Upper lobe of right lung (tissue), 1 donor: ENCODE results near the gene ETV7. TPM values are rescaled to one million over a fixed set of nuclear protein-coding genes. Genes with fewer than 3 reads are reported as not detected.

Experiments
- ATAC-seq: fragments of 200-7000 bp; cut with Tn5 transposase; one replicate; pipeline ENCODE4 v1.9.1; 2020; ENCODE audit warnings: mild to moderate bottlenecking, moderate library complexity
- DNase-seq: peaks from one replicate; pipeline ENCODE4 v3.0.0-alpha.2; 2020
- H3K27ac ChIP-seq: fragments of 200-600 bp; one replicate; pipeline ENCODE4 v1.8.0; 2022
- H3K27me3 ChIP-seq: fragments of 200-600 bp; one replicate; pipeline ENCODE4 v1.8.0; 2022; ENCODE audit warnings: mild to moderate bottlenecking
- H3K36me3 ChIP-seq: fragments of 200-600 bp; one replicate; pipeline ENCODE4 v1.8.0; 2022
- H3K4me1 ChIP-seq: fragments of 200-600 bp; one replicate; pipeline ENCODE4 v1.8.0; 2022
- H3K4me3 ChIP-seq: fragments of 200-600 bp; one replicate; pipeline ENCODE4 v1.8.0; 2022; ENCODE audit warnings: mild to moderate bottlenecking
- H3K9me3 ChIP-seq: fragments of 200-600 bp; one replicate; pipeline ENCODE4 v1.8.0; 2022
- CTCF ChIP-seq: fragments of 200-600 bp; IDR thresholded peaks from one replicate; pipeline ENCODE4 v1.8.0; 2022; ENCODE audit warnings: antibody characterized with exemption
- intact Hi-C: fragments of 100-400 bp; cut with DNase I; formaldehyde crosslinking; loops from one replicate; pipeline ENCODE4 v1.11.0; 2022
- total RNA-seq: library from RNA; stranded (reverse); fragmentation: NEBNext Ultra II Directional; extraction: Animal tissue kit (Norgen Biotek cat#: 25700); gene quantifications from one replicate; pipeline ENCODE4 v1.2.1, GENCODE V29; 2021
- donor health status: DM: no; HTN: yes; CAD: no; lungs with severe emphysema.

Gene ETV7
- total RNA-seq, 1 donor from 2014 or later = 6.3 TPM

- Histone ChIP-seq H3K4me1 (peaks cover 7% of the 10 kb centered on the region), H3K27ac (no peak overlapping the region), H3K9me3 (no peaks in the 10 kb centered on the region), H3K27me3 (no peaks in the 10 kb centered on the region), H3K36me3 (no peaks in the 10 kb centered on the region), H3K4me3 (no peak overlapping the region)
- no peak for TF ChIP-seq CTCF
- ATAC-seq (peak; percentile 55), DNase-seq (no peak)
- intact Hi-C loops = no loop called here
Measured at GRCh38 chr6:36362551-36363370, 24.7 kb downstream of the ETV7 start.

GRCh38 chr6:36361071-36361470 lies 26.4 kb downstream of the ETV7 start:
- Histone ChIP-seq H3K4me3 (no peak overlapping the region), H3K4me1 (peaks cover 7% of the 10 kb centered on the region), H3K27me3 (no peaks in the 10 kb centered on the region), H3K36me3 (no peaks in the 10 kb centered on the region), H3K9me3 (no peaks in the 10 kb centered on the region), H3K27ac (no peak overlapping the region)
- DNase-seq = no peak
- TF ChIP-seq CTCF = no peak
- ATAC-seq = no peak
- intact Hi-C loops = no loop called here

GRCh38 chr6:36360241-36361054 lies 27.0 kb downstream of the ETV7 start:
- DNase-seq (peak; percentile 81), ATAC-seq (peak; percentile 93)
- H3K4me1 ChIP-seq = peaks cover 7% of the 10 kb centered on the region
- H3K4me3 ChIP-seq = no peak overlapping the region
- H3K36me3 ChIP-seq = no peaks in the 10 kb centered on the region
- no peaks in the 10 kb centered on the region for H3K9me3 ChIP-seq
- no peaks in the 10 kb centered on the region for H3K27me3 ChIP-seq
- TF ChIP-seq CTCF = peak; percentile 82
- no peak overlapping the region for H3K27ac ChIP-seq
- intact Hi-C loops = no loop called here

- no peaks in the 10 kb centered on the region for H3K27me3 ChIP-seq
- no peak overlapping the region for H3K27ac ChIP-seq
- no peak for TF ChIP-seq CTCF
- DNase-seq = no peak
- no peaks in the 10 kb centered on the region for H3K9me3 ChIP-seq
- peak; percentile 19 for ATAC-seq
- H3K36me3 ChIP-seq = no peaks in the 10 kb centered on the region
- H3K4me3 ChIP-seq = no peak overlapping the region
- H3K4me1 ChIP-seq = peaks cover 7% of the 10 kb centered on the region
- intact Hi-C loops = no loop called here
Measured at GRCh38 chr6:36358226-36358915, 29.1 kb downstream of the ETV7 start.

GRCh38 chr6:36357872-36358225 lies 29.6 kb downstream of the ETV7 start:
- no peak overlapping the region for H3K27ac ChIP-seq
- no peaks in the 10 kb centered on the region for H3K36me3 ChIP-seq
- no peaks in the 10 kb centered on the region for H3K27me3 ChIP-seq
- DNase-seq (no peak), ATAC-seq (no peak)
- TF ChIP-seq CTCF = no peak
- no peaks in the 10 kb centered on the region for H3K9me3 ChIP-seq
- intact Hi-C loops = no loop called here
- no peak overlapping the region for H3K4me3 ChIP-seq
- H3K4me1 ChIP-seq = peaks cover 7% of the 10 kb centered on the region
